Pancreas (tissue), 10 donors: ENCODE results near the gene BANK1. TPM values are rescaled to one million over a fixed set of nuclear protein-coding genes. Genes with fewer than 3 reads are reported as not detected.
A peak's percentile ranks its signal among the peaks of the same experiment; 100 is the strongest.

Experiments used
- ATAC-seq, 4 donors: fragments of 200-7000 bp; cut with Tn5 transposase; one replicate each; pipeline versions ENCODE4 v1.8.0 to v1.9.1; 2020; ENCODE audit warnings: mild to moderate bottlenecking in 4 of 4, moderate library complexity in 4 of 4
- DNase-seq, 6 donors: peaks; one replicate each; pipeline ENCODE4 v3.0.0-alpha.2; 2020
- FAIRE-seq: peaks from 2 replicates; lab custom pipeline; 2012; peaks lifted over from hg19 to GRCh38; lab: Jason Lieb, UNC
- H3K27ac ChIP-seq, 4 donors: fragments of 200-600 bp; sonication (generic); 1 replicate in 3 of 4; 2 replicates in 1 of 4; pipeline versions ENCODE4 v1.5.0 to v1.8.0; 2020
- H3K27me3 ChIP-seq, 4 donors: fragments of 200-600 bp; one replicate each; pipeline ENCODE4 v1.8.0; 2021
- H3K36me3 ChIP-seq, 3 donors: fragments of 200-600 bp; sonication (generic) in 1 of 3; one replicate each; pipeline versions ENCODE4 v1.5.0 to v1.8.0; 2020 to 2021
- H3K4me1 ChIP-seq, 3 donors: fragments of 200-600 bp; one replicate each; pipeline ENCODE4 v1.8.0; 2021
- H3K4me3 ChIP-seq, 4 donors: fragments of 200-600 bp; sonication (generic) in 2 of 4; one replicate each; pipeline versions ENCODE4 v1.5.0 to v1.8.0; 2020 to 2021
- H3K9me3 ChIP-seq, 4 donors: fragments of 200-600 bp; one replicate each; pipeline ENCODE4 v1.8.0; 2021
- WGBS, 2 donors: extraction: QIAGEN DNeasy Blood & Tissue Kit; methylation state at CpG; one replicate each; pipeline ENCODE4 v1.1.7; 2013; 5-methylcytosine and 5-hydroxymethylcytosine counted together
- intact Hi-C, 3 donors: fragments of 100-400 bp; cut with DNase I; formaldehyde crosslinking; loops; one replicate each; pipeline versions ENCODE4 v1.11.1 to v1.14.2; 2022
- polyA plus RNA-seq, 2 donors: library from polyadenylated mRNA; stranded (reverse); fragments of 200-250 nt; gene quantifications; one replicate each; pipeline ENCODE4 v1.2.3, GENCODE V29; 2013
- total RNA-seq, 6 donors: library from RNA; stranded (reverse); fragmentation: NEBNext Ultra II Directional in 4 of 6; extraction: Animal tissue kit (Norgen Biotek cat#: 25700) in 4 of 6; gene quantifications; one replicate each; pipeline versions ENCODE4 v1.2.1 to v1.2.4, GENCODE V29; 2021 to 2023
- TF ChIP-seq, protein P1 (sequence below), 4 donors: fragments of 200-600 bp; sonication (generic) in 3 of 4; IDR thresholded peaks; one replicate each; pipeline versions ENCODE4 v1.5.0 to v1.8.0; 2021; ENCODE audit warnings: antibody characterized with exemption in 4 of 4
- donor health status: healthy with polysubstance abuse.
- donor health status: DM: no; HTN: no; CAD: no; lungs with moderate emphysema.
- donor health status: DM: no; HTN: no; CAD: no.
- donor health status: control.
- donor health status: control.
- donor health status: Bipolar disorder and iron deficiency.
- donor health status: DM: yes; HTN: yes; CAD: no.
- donor health status: DM: no; HTN: no; CAD: no.
- donor health status: DM: no; HTN: no; CAD: no.
- donor health status: DM: yes; HTN: yes; CAD: no.

The BANK1 gene
- total and polyA plus RNA-seq, 8 donors, result 0.13 to 2.0 (median 0.48) TPM

GRCh38 chr4:101954351-101954750 lies 163.8 kb downstream of the BANK1 start:
- Histone ChIP-seq H3K4me1 (no peaks in the 10 kb centered on the region), H3K27ac (no peak overlapping the region), H3K9me3 (no peaks in the 10 kb centered on the region), H3K36me3 (no peaks in the 10 kb centered on the region), H3K27me3 (no peaks in the 10 kb centered on the region), H3K4me3 (no peak overlapping the region)
- intact Hi-C loops, result no loop called here
- 23 to 34% methylated on average over 1 of the region's 1 CpG for WGBS, 2 donors
- DNase-seq (no peak), FAIRE-seq (no peak), ATAC-seq (no peak)
- TF ChIP-seq, protein P1, sequence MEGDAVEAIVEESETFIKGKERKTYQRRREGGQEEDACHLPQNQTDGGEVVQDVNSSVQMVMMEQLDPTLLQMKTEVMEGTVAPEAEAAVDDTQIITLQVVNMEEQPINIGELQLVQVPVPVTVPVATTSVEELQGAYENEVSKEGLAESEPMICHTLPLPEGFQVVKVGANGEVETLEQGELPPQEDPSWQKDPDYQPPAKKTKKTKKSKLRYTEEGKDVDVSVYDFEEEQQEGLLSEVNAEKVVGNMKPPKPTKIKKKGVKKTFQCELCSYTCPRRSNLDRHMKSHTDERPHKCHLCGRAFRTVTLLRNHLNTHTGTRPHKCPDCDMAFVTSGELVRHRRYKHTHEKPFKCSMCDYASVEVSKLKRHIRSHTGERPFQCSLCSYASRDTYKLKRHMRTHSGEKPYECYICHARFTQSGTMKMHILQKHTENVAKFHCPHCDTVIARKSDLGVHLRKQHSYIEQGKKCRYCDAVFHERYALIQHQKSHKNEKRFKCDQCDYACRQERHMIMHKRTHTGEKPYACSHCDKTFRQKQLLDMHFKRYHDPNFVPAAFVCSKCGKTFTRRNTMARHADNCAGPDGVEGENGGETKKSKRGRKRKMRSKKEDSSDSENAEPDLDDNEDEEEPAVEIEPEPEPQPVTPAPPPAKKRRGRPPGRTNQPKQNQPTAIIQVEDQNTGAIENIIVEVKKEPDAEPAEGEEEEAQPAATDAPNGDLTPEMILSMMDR (IDR thresholded peaks at IDR 0.05), result no peak

DNA sequence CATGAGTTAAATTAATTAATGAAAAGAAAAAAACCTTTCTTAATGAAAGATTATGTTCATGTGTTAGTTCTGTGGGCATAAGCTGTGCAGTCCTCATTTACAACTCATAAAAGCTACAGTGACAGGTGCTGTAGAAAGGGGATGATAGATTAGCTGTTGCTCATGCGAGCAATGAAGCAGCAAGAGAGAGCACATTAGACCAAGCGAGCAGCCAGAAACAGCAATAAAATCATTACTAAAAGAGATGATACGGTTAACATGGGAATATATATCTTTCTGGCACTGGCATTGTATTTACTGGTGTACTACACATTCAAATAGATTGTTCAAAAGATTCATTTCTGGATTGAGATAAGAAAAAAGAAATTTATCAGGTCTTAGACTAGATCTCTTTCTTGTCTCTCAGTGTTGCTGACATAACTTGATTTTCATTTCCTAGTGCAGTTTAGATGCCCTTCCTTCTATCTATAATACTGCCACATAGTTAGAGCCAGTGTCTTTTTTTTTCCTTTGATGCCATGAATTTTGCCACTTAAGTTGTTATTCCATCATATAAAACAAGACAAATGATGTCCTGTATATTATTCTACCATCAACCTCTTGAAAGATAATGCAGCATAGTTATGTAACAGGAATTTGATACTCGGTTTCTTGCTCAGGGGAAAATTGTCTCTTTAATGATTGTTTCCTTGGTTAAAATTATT lies 164.6 kb downstream of the BANK1 start:
- H3K27ac ChIP-seq, result no peak overlapping the region
- intact Hi-C loops, result no loop called here
- WGBS, 2 donors, result 27 to 29% methylated on average over 4 of the region's 4 CpGs
- no peak for DNase-seq
- no peaks in the 10 kb centered on the region for H3K4me1 ChIP-seq
- no peaks in the 10 kb centered on the region for H3K27me3 ChIP-seq
- TF ChIP-seq, protein P1 (IDR thresholded peaks at IDR 0.05), result no peak
- peak in 3 of 4 donors; percentile 46 to 87 (median 64) for ATAC-seq
- H3K36me3 ChIP-seq, result no peaks in the 10 kb centered on the region
- no peak overlapping the region for H3K4me3 ChIP-seq
- no peaks in the 10 kb centered on the region for H3K9me3 ChIP-seq
- no peak for FAIRE-seq

DNA sequence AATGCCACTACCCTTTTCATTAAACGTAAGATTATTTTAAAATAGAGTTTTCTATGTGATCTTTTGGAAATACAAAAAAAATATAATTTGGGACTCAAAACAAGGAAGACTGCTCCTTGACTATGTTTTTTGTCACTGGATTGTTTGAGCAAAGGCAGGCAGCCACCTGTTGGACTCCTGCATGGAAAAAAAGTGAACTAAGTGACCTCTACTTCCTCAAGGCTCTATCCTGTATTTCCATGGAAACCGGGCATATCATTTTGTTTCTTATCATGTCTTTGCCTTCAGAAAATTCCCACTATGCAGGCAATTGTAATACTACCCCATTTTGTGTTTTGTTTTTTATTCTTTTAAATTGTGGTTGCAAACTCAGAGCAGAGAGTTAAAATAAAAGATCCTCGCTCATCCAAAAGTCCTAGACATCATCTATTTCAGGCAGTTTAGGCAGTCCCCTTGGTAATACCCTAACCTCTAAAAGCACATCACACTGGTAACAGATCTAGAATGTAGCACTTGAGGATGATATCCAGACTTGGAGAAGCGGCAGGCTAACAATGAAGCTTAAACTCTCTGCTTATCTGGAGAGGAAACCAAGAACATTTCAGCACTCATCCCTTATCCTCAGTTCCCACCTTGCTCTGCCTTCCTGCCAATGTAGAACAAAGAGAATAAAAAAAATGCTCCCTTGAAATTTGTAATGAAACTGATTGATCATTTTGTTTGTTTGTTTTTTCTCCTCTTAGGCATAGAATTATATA lies 165.7 kb downstream of the BANK1 start:
- ATAC-seq, result no peak
- H3K27ac ChIP-seq, result no peak overlapping the region
- intact Hi-C loops, result no loop called here
- TF ChIP-seq, protein P1 (IDR thresholded peaks at IDR 0.05), result no peak
- no peaks in the 10 kb centered on the region for H3K27me3 ChIP-seq
- FAIRE-seq, result no peak
- H3K36me3 ChIP-seq, result no peaks in the 10 kb centered on the region
- H3K4me1 ChIP-seq, result no peaks in the 10 kb centered on the region
- no peaks in the 10 kb centered on the region for H3K9me3 ChIP-seq
- H3K4me3 ChIP-seq, result no peak overlapping the region
- WGBS, 2 donors, result 61 to 75% methylated on average over 4 of the region's 4 CpGs
- no peak for DNase-seq

DNA sequence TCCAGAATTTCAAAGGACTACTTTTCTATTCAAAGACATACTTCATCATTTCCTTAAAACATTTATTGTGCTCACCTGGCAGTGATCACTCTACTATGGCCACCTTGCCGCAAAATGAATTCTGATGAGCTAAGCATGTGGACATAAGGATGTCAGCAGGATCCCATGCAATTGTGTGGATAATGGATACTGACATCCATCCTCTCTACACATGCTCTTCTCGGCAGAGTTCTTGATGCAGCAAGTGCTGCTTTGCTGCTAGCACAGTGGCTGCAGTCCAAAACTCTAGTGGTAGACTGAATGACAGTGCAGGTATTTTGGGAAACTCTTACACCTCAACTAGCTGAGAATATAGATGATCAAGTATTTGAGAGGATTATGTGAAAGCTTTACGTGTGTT lies 168.0 kb downstream of the BANK1 start:
- TF ChIP-seq, protein P1 (IDR thresholded peaks at IDR 0.05), result no peak

DNA sequence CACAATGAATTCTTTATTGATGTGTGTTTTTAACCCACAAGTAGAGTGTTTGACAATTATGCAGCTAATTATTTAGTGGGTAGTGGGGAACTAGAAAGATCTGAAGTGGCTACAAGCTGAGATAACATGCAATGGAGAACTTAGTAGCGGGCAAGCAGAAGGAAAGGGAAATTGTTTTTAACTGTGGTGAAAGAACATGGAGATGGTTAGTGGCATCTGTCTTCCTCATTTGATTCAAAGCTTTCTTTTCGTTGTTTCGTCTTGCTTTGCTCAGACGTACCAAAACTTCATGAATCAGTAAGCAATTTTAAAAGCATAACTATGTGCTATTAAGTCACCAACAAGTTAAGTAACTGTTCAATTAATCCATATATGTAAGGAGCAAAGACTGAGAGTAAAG lies 169.9 kb downstream of the BANK1 start:
- no peak overlapping the region for H3K27ac ChIP-seq
- WGBS, 2 donors, result 76 to 86% methylated on average over 4 of the region's 4 CpGs
- no peaks in the 10 kb centered on the region for H3K4me1 ChIP-seq
- FAIRE-seq (no peak), DNase-seq (no peak), ATAC-seq (no peak)
- H3K9me3 ChIP-seq, result no peaks in the 10 kb centered on the region
- TF ChIP-seq, protein P1 (IDR thresholded peaks at IDR 0.05), result no peak
- H3K4me3 ChIP-seq, result no peak overlapping the region
- H3K27me3 ChIP-seq, result no peaks in the 10 kb centered on the region
- no peaks in the 10 kb centered on the region for H3K36me3 ChIP-seq
- intact Hi-C loops, result no loop called here

More for the DNA sequence above, 168.0 kb downstream of the BANK1 start:
- Histone ChIP-seq H3K27me3 (no peaks in the 10 kb centered on the region), H3K9me3 (no peaks in the 10 kb centered on the region), H3K4me3 (no peak overlapping the region), H3K27ac (no peak overlapping the region), H3K4me1 (no peaks in the 10 kb centered on the region), H3K36me3 (no peaks in the 10 kb centered on the region)
- FAIRE-seq (no peak), ATAC-seq (no peak), DNase-seq (no peak)
- intact Hi-C loops, result no loop called here
- 71 to 92% methylated on average over 3 of the region's 3 CpGs for WGBS, 2 donors
